Suprapubic skin (tissue), 4 donors: Measurements from ENCODE around the gene FOXN1.

ENCODE experiments used
- EP300 ChIP-seq: sonication (generic); formaldehyde crosslinking; IDR thresholded peaks from one replicate; pipeline ENCODE4 v1.6.1; 2017; ENCODE audit warnings: antibody characterized with exemption
- POLR2AphosphoS5 ChIP-seq, 3 donors: sonication (generic); formaldehyde crosslinking; IDR thresholded peaks; one replicate each; pipeline ENCODE4 v1.6.1; 2017; ENCODE audit warnings: antibody characterized with exemption in 3 of 3
- TF ChIP-seq, protein P1 (sequence below), 2 donors: fragments of 200-600 bp in 1 of 2; fragments of 450-650 bp in 1 of 2; sonication (generic) in 1 of 2; IDR thresholded peaks; one replicate each; pipeline ENCODE4 v1.5.1; 2016 to 2019; ENCODE audit warnings: antibody characterized with exemption in 2 of 2, mild to moderate bottlenecking in 1 of 2, moderate library complexity in 1 of 2

DNA sequence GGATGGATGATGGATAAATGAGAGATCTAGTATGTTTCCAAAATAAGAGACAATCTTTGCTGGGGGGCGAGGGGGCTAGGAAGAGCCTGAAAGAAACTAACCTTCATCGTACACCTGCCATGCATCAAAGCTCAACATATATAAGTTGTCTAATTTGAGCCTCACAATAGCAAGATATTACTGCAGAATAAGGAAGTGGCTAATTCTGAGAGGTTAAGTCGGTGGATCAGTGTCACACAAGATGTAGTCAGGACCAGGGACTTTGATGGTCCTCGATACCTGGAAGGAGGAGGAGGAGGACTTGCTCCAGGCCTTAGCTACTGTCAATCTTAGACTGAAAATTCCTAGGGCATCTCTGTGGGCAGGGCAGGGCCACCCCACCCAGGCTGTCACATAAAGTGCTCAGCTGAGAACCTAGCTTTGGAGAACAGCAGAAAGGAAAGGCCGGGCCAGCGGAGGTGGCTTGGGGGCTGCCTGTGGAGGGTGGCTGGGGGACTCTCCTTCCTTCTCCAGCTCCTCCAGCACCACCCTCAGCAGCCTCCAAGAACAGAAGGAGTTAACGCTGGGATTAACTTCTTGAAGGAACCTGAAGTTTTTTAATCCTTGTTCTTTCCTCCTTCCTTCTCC, 33.2 kb upstream of the FOXN1 start:
- TF ChIP-seq POLR2AphosphoS5 (IDR thresholded peaks at IDR 0.05) (no peak), EP300 (no peak)
- TF ChIP-seq, protein P1, sequence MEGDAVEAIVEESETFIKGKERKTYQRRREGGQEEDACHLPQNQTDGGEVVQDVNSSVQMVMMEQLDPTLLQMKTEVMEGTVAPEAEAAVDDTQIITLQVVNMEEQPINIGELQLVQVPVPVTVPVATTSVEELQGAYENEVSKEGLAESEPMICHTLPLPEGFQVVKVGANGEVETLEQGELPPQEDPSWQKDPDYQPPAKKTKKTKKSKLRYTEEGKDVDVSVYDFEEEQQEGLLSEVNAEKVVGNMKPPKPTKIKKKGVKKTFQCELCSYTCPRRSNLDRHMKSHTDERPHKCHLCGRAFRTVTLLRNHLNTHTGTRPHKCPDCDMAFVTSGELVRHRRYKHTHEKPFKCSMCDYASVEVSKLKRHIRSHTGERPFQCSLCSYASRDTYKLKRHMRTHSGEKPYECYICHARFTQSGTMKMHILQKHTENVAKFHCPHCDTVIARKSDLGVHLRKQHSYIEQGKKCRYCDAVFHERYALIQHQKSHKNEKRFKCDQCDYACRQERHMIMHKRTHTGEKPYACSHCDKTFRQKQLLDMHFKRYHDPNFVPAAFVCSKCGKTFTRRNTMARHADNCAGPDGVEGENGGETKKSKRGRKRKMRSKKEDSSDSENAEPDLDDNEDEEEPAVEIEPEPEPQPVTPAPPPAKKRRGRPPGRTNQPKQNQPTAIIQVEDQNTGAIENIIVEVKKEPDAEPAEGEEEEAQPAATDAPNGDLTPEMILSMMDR (IDR thresholded peaks at IDR 0.05): no peak
